H1 (cell line): Measurements from ENCODE around the gene RELN. TPM values are rescaled to one million over a fixed set of nuclear protein-coding genes. Genes with fewer than 3 reads are reported as not detected.

Experiments
- CTBP2 ChIP-seq: IDR thresholded peaks from 2 replicates; pipeline ENCODE4 v1.7.0; 2011; ENCODE audit warnings: borderline replicate concordance, mild to moderate bottlenecking, moderate library complexity, mixed read lengths, low read length; ENCODE audit not compliant: insufficient read depth, insufficient read length
- GABPA ChIP-seq: IDR thresholded peaks from 2 replicates; pipeline ENCODE4 v1.6.1; 2011; ENCODE audit warnings: mild to moderate bottlenecking, low read length, moderate library complexity, borderline replicate concordance; ENCODE audit not compliant: insufficient read depth
- HDAC6 ChIP-seq: IDR thresholded peaks from one replicate; pipeline ENCODE4 v1.7.1; 2012; ENCODE audit warnings: low read depth, mild to moderate bottlenecking, inconsistent platforms, low read length, moderate library complexity
- JUN ChIP-seq: IDR thresholded peaks from 2 replicates; pipeline ENCODE4 v1.6.1; 2011; ENCODE audit warnings: low read depth, mild to moderate bottlenecking, improper control_type of control experiment, low read length
- NRF1 ChIP-seq: IDR thresholded peaks from 2 replicates; pipeline ENCODE4 v1.6.1; 2011; ENCODE audit warnings: mild to moderate bottlenecking, low read depth, low read length, improper control_type of control experiment
- POLR2AphosphoS5 ChIP-seq: IDR thresholded peaks from 2 replicates; pipeline ENCODE4 v1.6.1; 2011; ENCODE audit warnings: low read depth, low read length
- RFX5 ChIP-seq: IDR thresholded peaks from 2 replicates; pipeline ENCODE4 v1.6.1; 2011; ENCODE audit warnings: low read depth, low read length, improper control_type of control experiment, borderline replicate concordance
- RNF2 ChIP-seq: fragments of 200-900, 300-1000 bp; sonication (generic); IDR thresholded peaks from 2 replicates; pipeline ENCODE4 v1.7.1; 2016; ENCODE audit warnings: borderline replicate concordance, low read depth, mild to moderate bottlenecking, antibody characterized with exemption, low read length; ENCODE audit not compliant: poor library complexity, severe bottlenecking; ENCODE audit errors: missing control alignments
- SP1 ChIP-seq: IDR thresholded peaks from 2 replicates; pipeline ENCODE4 v1.6.1; 2011; ENCODE audit warnings: low read depth, low read length
- YY1 ChIP-seq: IDR thresholded peaks from 2 replicates; pipeline ENCODE4 v1.6.1; 2011; ENCODE audit warnings: low read depth, mild to moderate bottlenecking, low read length
- polyA plus RNA-seq, 7 experiments: library from polyadenylated mRNA; depleted of rRNA in 3 of 7; stranded (reverse) in 5 of 7; unstranded in 2 of 7; fragments of >200 nt in 5 of 7; fragments of 200-250 nt in 2 of 7; gene quantifications; 1 replicate in 5 of 7; 2 replicates in 1 of 7; 4 replicates in 1 of 7; pipeline versions ENCODE4 v1.2.1 to v1.2.3, GENCODE V29; 2011 to 2013; ENCODE audit warnings: missing spikeins in 2 of 7, mixed read lengths in 2 of 7
- total RNA-seq: library from RNA; stranded (reverse); fragmentation: NEBNext Ultra II Directional; extraction: Animal tissue kit (Norgen Biotek cat#: 25700); gene quantifications from 2 replicates; pipeline ENCODE4 v1.2.1, GENCODE V29; 2021
- TF ChIP-seq, protein P1 (sequence below): IDR thresholded peaks from 2 replicates; pipeline ENCODE4 v1.6.1; 2012; ENCODE audit warnings: low read length, inconsistent platforms

Gene RELN
- total and polyA plus RNA-seq, 2 of the 8 experiments (the other 6 are each of a cell fraction or from before 2014, with no cell fraction given) = 0.03 to 0.07 TPM

DNA sequence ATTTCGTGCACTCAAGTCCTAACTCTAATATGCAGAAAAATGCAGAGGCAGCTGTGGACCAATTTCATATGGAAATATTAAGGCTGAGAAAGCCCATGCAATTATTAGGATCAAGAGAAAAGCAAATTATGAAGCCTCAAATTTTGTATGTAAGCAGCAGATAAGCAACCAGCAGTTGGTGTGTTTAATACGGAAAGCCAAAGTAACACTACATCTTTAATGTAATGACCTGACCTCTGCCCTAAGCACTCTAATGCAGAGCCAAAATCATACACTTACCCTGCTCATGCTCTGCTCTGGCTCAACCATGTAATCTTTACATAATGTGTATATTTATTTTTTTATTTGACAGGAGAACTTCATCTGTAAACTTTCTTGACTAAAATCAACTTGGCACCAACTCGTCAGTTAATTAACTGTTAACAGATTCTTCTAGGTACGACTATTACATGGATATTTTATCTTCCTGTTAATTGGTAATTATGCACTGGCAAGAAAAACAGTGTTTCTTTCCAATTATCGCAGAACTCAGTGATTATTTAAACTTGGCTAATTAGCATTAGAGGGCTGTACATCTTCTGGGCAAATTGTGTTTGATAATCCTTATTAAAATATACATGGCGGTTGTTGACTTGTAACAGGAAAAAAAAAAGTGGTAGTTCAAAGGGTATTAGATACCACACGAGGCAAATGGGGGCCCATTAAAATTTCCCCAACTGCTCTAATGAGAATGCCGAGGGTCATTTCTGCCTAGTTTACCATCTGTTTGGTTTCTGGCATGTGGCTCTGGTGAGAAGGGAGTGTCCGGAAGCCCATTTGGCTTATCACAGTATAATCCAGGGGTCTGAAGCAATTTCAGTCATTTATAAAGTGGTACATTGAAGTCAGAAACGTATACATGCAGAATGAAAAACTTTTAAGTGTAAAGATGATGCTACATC, 94.5 kb downstream of the RELN start (continued):
- TF ChIP-seq RNF2 (no peak), POLR2AphosphoS5 (no peak), RFX5 (no peak), GABPA (no peak), NRF1 (no peak), YY1 (no peak), HDAC6 (no peak), JUN (no peak), CTBP2 (no peak), SP1 (no peak)
- TF ChIP-seq, protein P1, sequence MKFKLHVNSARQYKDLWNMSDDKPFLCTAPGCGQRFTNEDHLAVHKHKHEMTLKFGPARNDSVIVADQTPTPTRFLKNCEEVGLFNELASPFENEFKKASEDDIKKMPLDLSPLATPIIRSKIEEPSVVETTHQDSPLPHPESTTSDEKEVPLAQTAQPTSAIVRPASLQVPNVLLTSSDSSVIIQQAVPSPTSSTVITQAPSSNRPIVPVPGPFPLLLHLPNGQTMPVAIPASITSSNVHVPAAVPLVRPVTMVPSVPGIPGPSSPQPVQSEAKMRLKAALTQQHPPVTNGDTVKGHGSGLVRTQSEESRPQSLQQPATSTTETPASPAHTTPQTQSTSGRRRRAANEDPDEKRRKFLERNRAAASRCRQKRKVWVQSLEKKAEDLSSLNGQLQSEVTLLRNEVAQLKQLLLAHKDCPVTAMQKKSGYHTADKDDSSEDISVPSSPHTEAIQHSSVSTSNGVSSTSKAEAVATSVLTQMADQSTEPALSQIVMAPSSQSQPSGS = no peak
